Measurements from ENCODE around the gene C1orf198. TPM values are rescaled to one million over a fixed set of nuclear protein-coding genes. Genes with fewer than 3 reads are reported as not detected.

C1orf198 gene
- total and polyA plus RNA-seq, 2 of the 4 experiments (the other 2 are of a cell fraction), result 67.4 to 76.2 TPM

- no peak overlapping the region for H3K4me3 ChIP-seq (ENCODE audit: insufficient read depth, low read depth, low read length)
- H3K36me3 ChIP-seq (ENCODE audit: control insufficient read depth, insufficient read depth, low read length), result no peaks in the 10 kb centered on the region
- WGBS, 2 experiments (ENCODE audit: extremely low coverage in 2 of 2, insufficient read length in 1 of 2), result 95% methylated on average over 4 of the region's 6 CpGs; no CpG with 5 or more reads in 1 of the 2 experiments
- TF ChIP-seq FOS (IDR thresholded peaks at IDR 0.05; ENCODE audit: low read depth, low read length), result no peak
- TF ChIP-seq MXI1 (IDR thresholded peaks at IDR 0.05; ENCODE audit: borderline replicate concordance, low read depth, low read length), result no peak
- TF ChIP-seq NFE2L2 (IDR thresholded peaks at IDR 0.05; ENCODE audit: low read depth, low read length), result no peak
- TF ChIP-seq RCOR1 (IDR thresholded peaks at IDR 0.05; ENCODE audit: insufficient replicate concordance, low read length), result no peak
- TF ChIP-seq MAZ (IDR thresholded peaks at IDR 0.05; ENCODE audit: borderline replicate concordance, low read depth, low read length), result no peak
- TF ChIP-seq USF2 (IDR thresholded peaks at IDR 0.05; ENCODE audit: low read depth, low read length), result no peak
- H3K27ac ChIP-seq (ENCODE audit: insufficient read depth, low read length), result no peak overlapping the region
- dilution Hi-C loops (cut with HindIII; ENCODE audit: low sequenced_read_pairs, unreplicated experiment), result no loop called here
- DNase-seq, result no peak
- H4K8ac ChIP-seq (ENCODE audit: low read depth in 2 of 2, low read length in 2 of 2), result no peak overlapping the region
- no peaks in the 10 kb centered on the region; the same call in 1 of the 2 replicates for H3K9me1 ChIP-seq (ENCODE audit: insufficient read depth, low read length)
- no peak overlapping the region for H4K5ac ChIP-seq (ENCODE audit: low read depth, low read length)
- POLR2A ChIA-PET (ENCODE audit: unreplicated experiment), result no interaction called here
- no peak overlapping the region for H3K14ac ChIP-seq (replicated peaks; ENCODE audit: low read depth, low read length)
- in situ Hi-C loops (cut with MboI; ENCODE audit: low sequenced_read_pairs), result no loop called here
- no peak overlapping the region for H2BK20ac ChIP-seq (ENCODE audit: low read depth, low read length)
- no peak overlapping the region for H2AK5ac ChIP-seq (ENCODE audit: low read depth, low read length)
- CTCF ChIA-PET, result no interaction called here
- H3K23ac ChIP-seq (ENCODE audit: low read depth, low read length), result no peak overlapping the region
- ATAC-seq (ENCODE audit: low read depth), result no peak
- no peaks in the 10 kb centered on the region for H3K79me1 ChIP-seq (ENCODE audit: low read depth in 1 of 2, low read length in 2 of 2)
- H2BK5ac ChIP-seq (ENCODE audit: low read depth, low read length, poor library complexity, severe bottlenecking), result no peak overlapping the region
- no peak overlapping the region for H3K18ac ChIP-seq (ENCODE audit: low read depth, low read length)
- H3K9ac ChIP-seq (ENCODE audit: low read depth, low read length), result no peak overlapping the region
- H4K91ac ChIP-seq (ENCODE audit: insufficient read depth, low read depth, low read length), result 0 out of 2 replicates have a peak overlapping the region, but pooled peaks have one; percentile 0
- H3K4ac ChIP-seq (ENCODE audit: low read depth, low read length), result no peak overlapping the region
- H2BK120ac ChIP-seq (ENCODE audit: low read depth, low read length), result 0 out of 2 replicates have a peak overlapping the region, but pooled peaks have one; percentile 41
- H3K4me1 ChIP-seq (ENCODE audit: control insufficient read depth, insufficient read depth, low read length), result peaks cover 4% of the 10 kb centered on the region
- H3K27me3 ChIP-seq (ENCODE audit: control insufficient read depth, insufficient read depth, low read length), result no peaks in the 10 kb centered on the region
- H3K9me3 ChIP-seq (ENCODE audit: control insufficient read depth, insufficient read depth, low read length), result no peaks in the 10 kb centered on the region
- no TSS peak for BruUV-seq (replicated peaks)
- H4K20me1 ChIP-seq (ENCODE audit: insufficient read depth, low read length), result no peaks in the 10 kb centered on the region
- intact Hi-C loops (cut with micrococcal nuclease), result no loop called here
- H2AFZ ChIP-seq (replicated peaks; ENCODE audit: low read length, poor library complexity), result no peak overlapping the region
- no peak overlapping the region for H3K56ac ChIP-seq (ENCODE audit: extremely low read depth, insufficient read depth, low read length)
- H2AK9ac ChIP-seq (replicated peaks; ENCODE audit: low read depth, low read length, poor library complexity), result no peak overlapping the region
- H3K4me2 ChIP-seq (ENCODE audit: low read depth, low read length), result no peak overlapping the region
- H2BK15ac ChIP-seq (ENCODE audit: low read depth, low read length), result no peak overlapping the region
Measured at GRCh38 chr1:230894032-230894431, 25.7 kb upstream of the C1orf198 start.

Measured in IMR-90 (cell line).